Central memory CD4-positive, alpha-beta T cell (primary cell): ENCODE data around the gene NEK6.

Experiments used
- DNase-seq: peaks from one replicate; pipeline ENCODE4 v3.0.0; 2022

Gene NEK6

DNA sequence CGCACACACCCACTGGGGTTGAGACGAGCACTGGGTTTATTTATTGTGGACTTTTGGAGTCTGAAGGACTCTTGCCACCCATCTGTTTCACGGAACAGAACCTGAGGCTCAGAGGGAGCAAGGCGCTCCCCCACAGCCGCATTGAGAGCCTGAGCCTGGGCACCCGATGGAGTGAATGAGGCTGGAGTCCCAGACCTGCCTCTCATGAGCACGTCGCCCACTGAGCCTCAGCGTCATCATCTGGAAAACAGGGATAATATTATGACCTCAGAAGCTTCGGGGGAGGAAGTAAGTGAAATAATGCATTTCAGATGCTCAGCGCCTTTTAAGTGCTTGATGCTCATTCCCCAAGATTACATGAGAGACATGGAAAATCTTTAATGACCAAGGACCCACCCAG is 5.5 kb downstream of the NEK6 start:
- no peak for DNase-seq

- DNase-seq, result no peak
These were observed 6.2 kb downstream of the NEK6 start for GRCh38 chr9:124263800-124264426.

GRCh38 chr9:124264823-124265233 is 7.1 kb downstream of the NEK6 start:
- DNase-seq, result no peak

DNA sequence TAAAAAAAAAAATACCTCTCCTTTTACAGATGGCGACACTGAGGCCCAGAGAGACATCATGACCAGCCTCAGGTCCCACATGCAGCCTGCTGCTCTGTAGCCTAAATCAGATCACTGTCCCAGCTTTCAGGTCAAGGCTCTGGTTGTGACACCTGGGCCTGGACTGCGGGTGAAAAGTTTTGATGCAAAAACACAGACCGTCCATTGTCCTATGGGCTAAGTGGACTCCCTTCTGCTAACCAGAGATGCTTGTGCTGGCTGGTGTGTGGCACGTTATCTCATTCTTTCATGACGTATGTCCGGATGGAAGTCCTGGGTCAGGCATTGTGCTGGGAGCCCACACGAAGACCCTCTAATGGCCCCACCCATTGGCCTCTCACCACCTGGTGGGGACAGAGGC is 7.8 kb downstream of the NEK6 start:
- no peak for DNase-seq

DNA sequence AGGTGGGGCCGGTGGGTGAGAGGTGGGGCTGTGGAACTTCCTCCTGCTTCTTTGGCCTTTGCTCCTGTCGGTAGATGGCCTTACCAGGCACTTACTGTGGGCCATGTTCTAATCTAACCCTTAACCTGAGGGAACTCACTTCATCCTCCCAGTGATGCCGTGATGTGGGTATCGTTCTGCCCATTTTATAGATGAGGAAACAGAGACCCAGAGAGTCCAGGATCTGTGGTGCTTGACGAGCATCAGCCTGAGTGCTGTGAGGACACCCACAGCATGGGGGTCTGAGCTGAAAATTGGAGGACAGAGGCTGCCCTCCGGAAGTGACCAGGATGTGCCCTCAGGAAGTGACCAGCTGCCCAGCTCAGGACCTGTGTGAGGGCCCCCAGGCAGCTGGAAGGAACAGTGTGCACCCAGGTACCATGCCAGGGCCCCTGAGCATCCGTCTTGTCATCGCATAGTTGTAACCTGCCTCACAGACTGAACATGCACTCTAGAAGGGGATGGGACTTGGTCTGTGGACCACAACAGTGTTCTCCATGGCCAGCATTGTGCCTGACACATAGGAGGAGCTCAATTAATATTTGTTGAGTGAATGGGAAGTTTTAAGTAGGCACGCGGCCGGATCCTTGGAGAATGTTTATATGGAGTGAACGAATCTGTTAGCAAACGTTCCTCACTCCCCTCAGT is 8.5 kb downstream of the NEK6 start:
- no peak for DNase-seq

- DNase-seq, result no peak
These were observed 9.1 kb downstream of the NEK6 start for GRCh38 chr9:124266826-124267201.

GRCh38 chr9:124267271-124267807 is 9.6 kb downstream of the NEK6 start:
- DNase-seq, result no peak

DNA sequence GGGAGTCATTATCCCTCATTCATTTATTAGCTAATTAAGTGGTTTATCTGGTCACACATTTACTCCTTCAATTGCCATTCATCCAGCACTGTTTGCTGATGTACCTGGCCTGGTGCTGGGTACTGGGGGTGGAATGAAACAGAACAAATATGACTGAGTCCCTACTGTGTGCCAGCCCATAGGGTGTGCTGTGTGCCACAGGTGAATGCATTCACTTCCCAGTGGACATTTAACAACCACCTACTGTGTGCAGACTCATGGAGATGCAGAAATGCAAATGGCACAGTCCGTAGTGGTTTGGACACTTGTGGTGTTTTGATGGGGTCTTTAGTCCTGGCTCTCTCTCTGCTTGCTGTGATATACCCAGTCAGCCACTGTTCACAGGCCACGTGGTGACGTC is 10.5 kb downstream of the NEK6 start:
- DNase-seq, result no peak

DNA sequence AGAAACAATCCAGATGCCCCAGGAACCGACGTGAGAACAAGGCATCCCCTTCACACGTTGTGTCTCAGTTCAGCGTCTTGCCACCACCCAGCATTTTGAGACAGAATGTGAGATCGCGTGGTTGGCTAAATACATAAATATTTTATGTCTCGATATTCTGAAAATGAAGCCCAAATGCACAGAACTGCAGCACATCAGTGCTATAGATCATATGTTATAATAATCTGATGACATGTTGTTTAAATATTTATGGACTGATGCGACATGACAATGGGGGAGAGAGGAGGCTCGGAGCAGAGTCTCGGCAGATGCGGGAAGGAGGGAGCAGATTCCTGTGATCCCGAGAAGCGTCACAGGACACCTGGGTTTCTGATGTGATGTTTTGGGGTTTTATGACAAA is 10.9 kb downstream of the NEK6 start:
- DNase-seq, result no peak

DNA sequence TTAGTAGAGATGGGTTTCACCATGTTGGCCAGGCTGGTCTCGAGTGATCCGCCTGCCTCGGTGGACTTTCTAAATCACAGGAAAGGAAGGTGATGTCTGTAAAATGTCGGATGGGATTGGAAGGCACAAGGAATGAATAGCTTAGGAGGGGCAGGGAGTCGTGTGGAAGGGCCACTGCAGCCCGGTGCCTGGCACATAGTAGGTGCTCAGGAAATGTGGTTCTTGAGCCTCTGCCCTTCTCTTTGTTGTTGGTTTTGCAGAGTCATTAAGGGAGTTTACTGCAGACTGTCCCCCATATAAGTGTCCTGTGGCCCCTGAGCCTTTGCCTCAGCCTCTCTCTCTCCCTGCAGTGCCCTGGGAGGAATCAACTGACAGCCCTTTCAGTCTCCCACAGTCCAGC is 11.8 kb downstream of the NEK6 start:
- DNase-seq, result no peak

GRCh38 chr9:124270504-124271335 is 13.0 kb downstream of the NEK6 start:
- no peak for DNase-seq

- DNase-seq, result no peak
These were observed 13.9 kb downstream of the NEK6 start for GRCh38 chr9:124271660-124272059.

GRCh38 chr9:124272118-124272517 is 14.4 kb downstream of the NEK6 start:
- no peak for DNase-seq

- no peak for DNase-seq
These were observed 15.2 kb downstream of the NEK6 start for GRCh38 chr9:124272979-124273378.

GRCh38 chr9:124273427-124274160 is 15.8 kb downstream of the NEK6 start:
- DNase-seq, result no peak

- DNase-seq, result no peak
These were observed 16.5 kb downstream of the NEK6 start for GRCh38 chr9:124274226-124274625.

GRCh38 chr9:124274738-124275137 is 17.0 kb downstream of the NEK6 start:
- no peak for DNase-seq

- no peak for DNase-seq
These were observed 19.7 kb downstream of the NEK6 start for GRCh38 chr9:124277420-124277819.

DNA sequence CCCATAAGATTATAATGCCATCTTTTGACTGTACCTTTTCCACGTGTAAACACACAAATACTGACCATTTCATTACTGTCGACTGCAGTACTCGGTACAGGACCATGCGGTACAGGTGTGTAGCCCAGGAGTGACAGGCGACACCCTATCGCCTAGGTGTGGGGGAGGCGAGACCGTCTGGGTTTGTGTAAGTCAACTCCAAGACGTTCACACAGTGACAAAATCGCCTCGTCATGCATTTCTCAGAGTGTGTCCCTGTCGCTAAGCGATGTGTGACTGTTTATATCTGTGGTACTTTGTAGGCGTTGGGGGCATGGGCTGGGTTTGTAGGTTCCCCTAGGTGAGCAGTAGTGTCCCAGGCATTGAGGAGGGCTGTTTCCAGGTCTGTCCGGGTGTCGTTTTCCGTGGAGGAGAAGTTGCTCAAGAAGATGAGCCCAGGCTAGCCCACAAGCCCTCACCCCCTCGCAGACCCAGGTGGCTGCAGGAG is 20.3 kb downstream of the NEK6 start:
- no peak for DNase-seq

GRCh38 chr9:124279531-124280175 is 21.9 kb downstream of the NEK6 start:
- DNase-seq, result no peak

- DNase-seq, result no peak
These were observed 22.5 kb downstream of the NEK6 start for GRCh38 chr9:124280176-124280691.

GRCh38 chr9:124281931-124282371 is 24.2 kb downstream of the NEK6 start:
- DNase-seq, result no peak
